Sigmoid colon (tissue), 4 donors: Measurements from ENCODE around the gene CHPF2.

Experiments
- EP300 ChIP-seq, 4 donors: sonication (generic); formaldehyde crosslinking; IDR thresholded peaks; one replicate each; pipeline ENCODE4 v1.6.1; 2017; ENCODE audit warnings: antibody characterized with exemption in 4 of 4
- POLR2A ChIP-seq, 2 donors: fragments of 450-650 bp; IDR thresholded peaks; one replicate each; pipeline ENCODE4 v1.6.1; 2016; ENCODE audit warnings: antibody characterized with exemption in 2 of 2, mild to moderate bottlenecking in 2 of 2, moderate library complexity in 2 of 2
- POLR2AphosphoS5 ChIP-seq, 4 donors: sonication (generic); formaldehyde crosslinking; IDR thresholded peaks; one replicate each; pipeline ENCODE4 v1.6.1; 2017; ENCODE audit warnings: antibody characterized with exemption in 4 of 4
- TF ChIP-seq, protein P1 (sequence below), 4 experiments: fragments of 450-650 bp in 3 of 4; fragments of 200-600 bp in 1 of 4; IDR thresholded peaks; one replicate each; pipeline ENCODE4 v1.5.1; 2016 to 2019; ENCODE audit warnings: antibody characterized with exemption in 4 of 4, mild to moderate bottlenecking in 3 of 4, moderate library complexity in 2 of 4

DNA sequence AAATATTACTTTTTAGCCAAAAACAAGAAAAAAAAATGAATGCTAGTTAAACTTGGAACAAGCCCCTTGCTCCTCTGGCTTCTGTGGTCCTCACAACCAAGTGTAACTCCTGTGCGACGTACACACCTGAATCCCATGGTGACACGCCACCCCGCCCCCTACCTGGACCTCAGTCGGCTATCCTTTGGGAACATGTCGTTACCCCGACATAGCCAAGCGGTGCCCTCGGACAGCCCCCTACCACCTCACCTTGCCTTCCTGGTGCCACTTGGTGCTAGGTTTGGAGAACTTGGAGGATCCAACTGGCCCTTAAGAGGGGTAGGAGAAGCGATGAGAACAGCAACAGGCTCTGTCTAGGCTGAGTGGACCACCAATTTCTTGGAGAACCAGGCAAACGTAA, 28.2 kb downstream of the CHPF2 start:
- no peak for TF ChIP-seq EP300 (IDR thresholded peaks at IDR 0.05)
- no peak for TF ChIP-seq POLR2A (IDR thresholded peaks at IDR 0.05)
- TF ChIP-seq, protein P1, sequence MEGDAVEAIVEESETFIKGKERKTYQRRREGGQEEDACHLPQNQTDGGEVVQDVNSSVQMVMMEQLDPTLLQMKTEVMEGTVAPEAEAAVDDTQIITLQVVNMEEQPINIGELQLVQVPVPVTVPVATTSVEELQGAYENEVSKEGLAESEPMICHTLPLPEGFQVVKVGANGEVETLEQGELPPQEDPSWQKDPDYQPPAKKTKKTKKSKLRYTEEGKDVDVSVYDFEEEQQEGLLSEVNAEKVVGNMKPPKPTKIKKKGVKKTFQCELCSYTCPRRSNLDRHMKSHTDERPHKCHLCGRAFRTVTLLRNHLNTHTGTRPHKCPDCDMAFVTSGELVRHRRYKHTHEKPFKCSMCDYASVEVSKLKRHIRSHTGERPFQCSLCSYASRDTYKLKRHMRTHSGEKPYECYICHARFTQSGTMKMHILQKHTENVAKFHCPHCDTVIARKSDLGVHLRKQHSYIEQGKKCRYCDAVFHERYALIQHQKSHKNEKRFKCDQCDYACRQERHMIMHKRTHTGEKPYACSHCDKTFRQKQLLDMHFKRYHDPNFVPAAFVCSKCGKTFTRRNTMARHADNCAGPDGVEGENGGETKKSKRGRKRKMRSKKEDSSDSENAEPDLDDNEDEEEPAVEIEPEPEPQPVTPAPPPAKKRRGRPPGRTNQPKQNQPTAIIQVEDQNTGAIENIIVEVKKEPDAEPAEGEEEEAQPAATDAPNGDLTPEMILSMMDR (IDR thresholded peaks at IDR 0.05), result no peak
- TF ChIP-seq POLR2AphosphoS5 (IDR thresholded peaks at IDR 0.05), result no peak
